ENCODE measurements around the gene GIGYF2.

The GIGYF2 gene

GRCh38 chr2:232658217-232658785, 38.8 kb upstream of the GIGYF2 start:
- no peak for DNase-seq (ENCODE audit: low spot score)
- ChIA-PET POLR2A (ENCODE audit: low non-redundant PET) (no interaction called here), CTCF (interaction anchor here (0.6 to 0.8 kb wide), 2 partner anchors 31 to 442 kb away, joined by 3 read pairs; no protein-coding TSS in a partner anchor)
- H3K27ac ChIP-seq, result no peak overlapping the region
- TF ChIP-seq CTCF (conservative IDR thresholded peaks at IDR 0.05; ENCODE audit: low read depth), result no peak

- no peak for TF ChIP-seq CTCF (conservative IDR thresholded peaks at IDR 0.05; ENCODE audit: low read depth)
- ChIA-PET CTCF (no interaction called here), POLR2A (ENCODE audit: low non-redundant PET) (no interaction called here)
- H3K27ac ChIP-seq, result no peak overlapping the region
- no peak for DNase-seq (ENCODE audit: low spot score)
Observed at GRCh38 chr2:232659359-232659758, 37.8 kb upstream of the GIGYF2 start.

GRCh38 chr2:232662486-232663260, 34.5 kb upstream of the GIGYF2 start:
- CTCF ChIA-PET, result no interaction called here
- no peak overlapping the region for H3K27ac ChIP-seq
- no peak for TF ChIP-seq CTCF (conservative IDR thresholded peaks at IDR 0.05; ENCODE audit: low read depth)
- peak; percentile 14 for DNase-seq (ENCODE audit: low spot score)
- POLR2A ChIA-PET (ENCODE audit: low non-redundant PET), result no interaction called here

- ChIA-PET CTCF (interaction anchor here (1.0 kb wide), 1 partner anchor 52 kb away, joined by 3 read pairs; no protein-coding TSS in a partner anchor), POLR2A (ENCODE audit: low non-redundant PET) (no interaction called here)
- no peak for TF ChIP-seq CTCF (conservative IDR thresholded peaks at IDR 0.05; ENCODE audit: low read depth)
- DNase-seq (ENCODE audit: low spot score), result no peak
- no peak overlapping the region for H3K27ac ChIP-seq
Observed at GRCh38 chr2:232666051-232666805, 30.9 kb upstream of the GIGYF2 start.

- ChIA-PET CTCF (interaction anchor here (0.5 to 1.0 kb wide), 3 partner anchors 19 to 470 kb away, joined by 3 to 5 read pairs (median 5); no protein-coding TSS in a partner anchor), POLR2A (ENCODE audit: low non-redundant PET) (no interaction called here)
- no peak for DNase-seq (ENCODE audit: low spot score)
- no peak overlapping the region for H3K27ac ChIP-seq
- TF ChIP-seq CTCF (conservative IDR thresholded peaks at IDR 0.05; ENCODE audit: low read depth), result no peak
Observed at GRCh38 chr2:232667989-232668583, 29.0 kb upstream of the GIGYF2 start.

GRCh38 chr2:232668805-232669444, 28.2 kb upstream of the GIGYF2 start:
- TF ChIP-seq CTCF (conservative IDR thresholded peaks at IDR 0.05; ENCODE audit: low read depth), result no peak; the same call in 1 of the 2 replicates
- CTCF ChIA-PET, result interaction anchor here (0.7 kb wide), 1 partner anchor 15 kb away, joined by 3 read pairs; no protein-coding TSS in a partner anchor
- no peak overlapping the region for H3K27ac ChIP-seq

More at GRCh38 chr2:232668805-232669444, 28.2 kb upstream of the GIGYF2 start:
- POLR2A ChIA-PET (ENCODE audit: low non-redundant PET), result no interaction called here
- no peak for DNase-seq (ENCODE audit: low spot score)

Measured in RWPE1 (cell line).